K562 (cell line): ENCODE results near the gene RPP14. TPM values are rescaled to one million over a fixed set of nuclear protein-coding genes. Genes with fewer than 3 reads are reported as not detected.

ENCODE experiments used
- ATAC-seq: fragments of 200-7000 bp; cut with Tn5 transposase; 3 replicates; pipeline ENCODE4 v1.9.1; 2020; ENCODE audit warnings: moderate library complexity
- BruUV-seq: library from RNA; stranded (reverse); fragments of 400-500 nt; replicated peaks from 2 replicates; lab custom pipeline; 2021; lab: Mats Ljungman, UMichigan
- CTCF ChIA-PET: fragments of 300-600 bp; formaldehyde crosslinking; extraction: SDS; loops from one replicate; lab custom pipeline; 2021; ENCODE audit warnings: low intra/inter-chr PET ratio; lab: Yijun Ruan, JAX
- POLR2A ChIA-PET: fragments of 300-600, 350-650 bp; sonication (Branson Sonifier 250); formaldehyde crosslinking; extraction: SDS; loops from one replicate; lab custom pipeline; 2021; ENCODE audit warnings: antibody characterized with exemption, inconsistent platforms; lab: Yijun Ruan, JAX
- DNase-seq, 4 experiments: peaks; one replicate each; pipeline versions ENCODE4 v3.0.0 to v3.0.0-alpha.2; 2011 to 2018; ENCODE audit warnings: low spot score in 3 of 4, mixed read lengths in 3 of 4; ENCODE audit errors: extremely low read depth in 1 of 4
- FAIRE-seq: peaks from 2 replicates; lab custom pipeline; 2011; peaks lifted over from hg19 to GRCh38; lab: Jason Lieb, UNC
- H2AFZ ChIP-seq: 2 replicates; pipeline ENCODE4 v1.6.0; 2011; ENCODE audit warnings: low read depth, low read length, control low read depth, inconsistent platforms
- H3K27ac ChIP-seq: fragments of 200-600 bp; 3 replicates; pipeline ENCODE4 v1.8.0; 2011; ENCODE audit warnings: low read depth, mild to moderate bottlenecking, control low read depth, inconsistent platforms, low read length, moderate library complexity, mixed read lengths; ENCODE audit errors: extremely low read depth
- H3K27me3 ChIP-seq, 2 experiments: fragments of 300-600 bp in 1 of 2; 2 replicates in 1 of 2; 3 replicates in 1 of 2; pipeline versions ENCODE4 v1.6.0 to v1.8.0; 2011; ENCODE audit warnings: inconsistent platforms in 2 of 2, low read length in 2 of 2, mild to moderate bottlenecking in 1 of 2, mixed read lengths in 1 of 2, moderate library complexity in 1 of 2; ENCODE audit not compliant: control insufficient read depth in 2 of 2, insufficient read depth in 2 of 2
- H3K36me3 ChIP-seq: fragments of 300-600 bp; 3 replicates; pipeline ENCODE4 v1.8.0; 2011; ENCODE audit warnings: mild to moderate bottlenecking, low read length, inconsistent platforms; ENCODE audit not compliant: control insufficient read depth, insufficient read depth
- H3K4me1 ChIP-seq, 2 experiments: fragments of 200-600 bp in 1 of 2; replicated peaks in 1 of 2; 2 replicates in 1 of 2; 3 replicates in 1 of 2; pipeline versions ENCODE4 v1.5.1 to v1.8.0; 2011; ENCODE audit warnings: inconsistent platforms in 2 of 2, low read length in 2 of 2, mild to moderate bottlenecking in 1 of 2, mixed read lengths in 1 of 2, moderate library complexity in 1 of 2; ENCODE audit not compliant: control insufficient read depth in 2 of 2, insufficient read depth in 2 of 2
- H3K4me2 ChIP-seq: 2 replicates; pipeline ENCODE4 v1.6.1; 2011; ENCODE audit warnings: low read length, control low read depth, inconsistent platforms, mixed read lengths; ENCODE audit not compliant: insufficient read depth
- H3K4me3 ChIP-seq: fragments of 200-600 bp; sonication (generic), shearing (Covaris generic); 2 replicates; pipeline ENCODE4 v1.5.1; 2016; ENCODE audit warnings: control low read depth, inconsistent platforms
- H3K79me2 ChIP-seq: fragments of 200-600 bp; 3 replicates; pipeline ENCODE4 v1.8.0; 2011; ENCODE audit warnings: low read length, inconsistent platforms; ENCODE audit not compliant: control insufficient read depth, insufficient read depth
- H3K9ac ChIP-seq, 2 experiments: 2 replicates each; pipeline versions ENCODE4 v1.6.0 to v1.6.1; 2011; ENCODE audit warnings: low read depth in 2 of 2, low read length in 2 of 2, control low read depth in 1 of 2, inconsistent platforms in 1 of 2, mild to moderate bottlenecking in 1 of 2, mixed read lengths in 1 of 2; ENCODE audit not compliant: insufficient read depth in 1 of 2
- H3K9me1 ChIP-seq: one replicate; pipeline ENCODE4 v1.6.0; 2011; ENCODE audit warnings: inconsistent platforms, mild to moderate bottlenecking, low read length, moderate library complexity; ENCODE audit not compliant: control insufficient read depth, insufficient read depth
- H3K9me3 ChIP-seq: replicated peaks from 2 replicates; pipeline ENCODE4 v1.5.1; 2011; ENCODE audit warnings: low read depth, low read length, inconsistent platforms; ENCODE audit not compliant: control insufficient read depth, insufficient read depth
- H4K20me1 ChIP-seq: replicated peaks from 2 replicates; pipeline ENCODE4 v1.6.1; 2011; ENCODE audit warnings: low read length, inconsistent platforms, mixed read lengths; ENCODE audit not compliant: control insufficient read depth, insufficient read depth
- ARHGAP35 ChIP-seq: fragments of 450-650 bp; IDR thresholded peaks from 2 replicates; pipeline ENCODE4 v1.6.1; 2018; ENCODE audit not compliant: partially characterized antibody
- DPF2 ChIP-seq: fragments of 450-650 bp; IDR thresholded peaks from 2 replicates; pipeline ENCODE4 v1.6.1; 2016
- GATA2 ChIP-seq: sonication (generic); formaldehyde crosslinking; IDR thresholded peaks from 2 replicates; pipeline ENCODE4 v1.4.0; 2020; ENCODE audit warnings: mild to moderate bottlenecking, missing genetic modification reagents
- ILF3 ChIP-seq: fragments of 450-650 bp; IDR thresholded peaks from 2 replicates; pipeline ENCODE4 v1.6.1; 2018; ENCODE audit warnings: antibody characterized with exemption, mild to moderate bottlenecking, moderate library complexity, borderline replicate concordance
- NFE2 ChIP-seq: IDR thresholded peaks from 2 replicates; pipeline ENCODE4 v1.6.1; 2014; ENCODE audit warnings: antibody characterized with exemption, low read depth
- PML ChIP-seq: IDR thresholded peaks from 2 replicates; pipeline ENCODE4 v1.6.1; 2012; ENCODE audit warnings: low read length, inconsistent platforms
- POLR3A ChIP-seq: IDR thresholded peaks from 2 replicates; pipeline ENCODE4 v1.6.1; 2011; ENCODE audit warnings: borderline replicate concordance, mild to moderate bottlenecking, moderate library complexity; ENCODE audit not compliant: insufficient read length, insufficient read depth; ENCODE audit errors: extremely low read depth
- RNF2 ChIP-seq: sonication (generic); IDR thresholded peaks from 2 replicates; pipeline ENCODE4 v1.6.1; 2016
- TAF9B ChIP-seq: fragments of 450-650 bp; IDR thresholded peaks from 2 replicates; pipeline ENCODE4 v1.6.1; 2018; ENCODE audit warnings: mild to moderate bottlenecking; ENCODE audit not compliant: partially characterized antibody
- TARDBP ChIP-seq: fragments of 450-650 bp; IDR thresholded peaks from 2 replicates; pipeline ENCODE4 v1.6.1; 2016
- ZNF217 ChIP-seq: sonication (generic); formaldehyde crosslinking; IDR thresholded peaks from 2 replicates; pipeline ENCODE4 v1.8.0; 2022; ENCODE audit warnings: mild to moderate bottlenecking, missing genetic modification reagents
- ZNF77 ChIP-seq: fragments of 250-450 bp; sonication (Bioruptor Pico); IDR thresholded peaks from 2 replicates; pipeline ENCODE4 v1.5.0; 2020
- WGBS: fragments of 100-300 bp; shearing (Covaris generic); methylation state at CpG from one replicate; pipeline ENCODE4 v1.1.6; 2016; ENCODE audit warnings: low coverage, mixed read lengths; ENCODE audit not compliant: insufficient coverage; ENCODE audit errors: missing lambda C conversion rate; 5-methylcytosine and 5-hydroxymethylcytosine counted together
- in situ Hi-C: fragments of 300-500 bp; cut with MboI; formaldehyde crosslinking; loops from 4 replicates; pipeline ENCODE4 v1.15.0; 2018; ENCODE audit warnings: inconsistent platforms, mixed read lengths
- intact Hi-C: fragments of 100-400 bp; cut with micrococcal nuclease; formaldehyde crosslinking; loops from 2 replicates; pipeline ENCODE4 v1.14.2; 2022
- polyA plus RNA-seq, 8 experiments: library from polyadenylated mRNA; depleted of rRNA in 4 of 8; stranded (reverse) in 5 of 8; unstranded in 3 of 8; fragments of >200 nt; fragmentation: Nextera tagmentation in 2 of 8; fragmentation: Illumina TruSeq in 1 of 8; extraction: Ambion mirVana in 2 of 8; extraction: Trizol in 1 of 8; gene quantifications; 2 replicates each; pipeline versions ENCODE4 v1.2.1 to v1.2.3, GENCODE V29; 2011 to 2014; ENCODE audit warnings: inconsistent platforms in 1 of 8, missing spikeins in 1 of 8
- total RNA-seq, 7 experiments: library from RNA; depleted of rRNA in 6 of 7; stranded (reverse); fragments of >200 nt in 6 of 7; fragmentation: Illumina TruSeq in 2 of 7; extraction: Trizol in 2 of 7; gene quantifications; 2 replicates each; pipeline versions ENCODE4 v1.2.1 to v1.2.3, GENCODE V29; 2011 to 2021; ENCODE audit warnings: low replicate concordance in 1 of 7
- TF ChIP-seq, protein P1 (sequence below), 2 experiments: fragments of 150-350 bp in 1 of 2; IDR thresholded peaks; 2 replicates each; pipeline ENCODE4 v1.6.1; 2012 to 2016; ENCODE audit warnings: low read depth in 2 of 2, low read length in 2 of 2, mild to moderate bottlenecking in 1 of 2, moderate library complexity in 1 of 2
- TF ChIP-seq, protein P2 (sequence below), 2 experiments: IDR thresholded peaks; 2 replicates each; pipeline ENCODE4 v1.6.1; 2012; ENCODE audit warnings: improper control_type of control experiment in 2 of 2, low read depth in 2 of 2, low read length in 2 of 2, borderline replicate concordance in 1 of 2
- TF ChIP-seq, protein P3 (sequence below): fragments of 450-650 bp; IDR thresholded peaks from 2 replicates; pipeline ENCODE4 v1.7.0; 2016; ENCODE audit warnings: borderline replicate concordance

Gene RPP14
- total and polyA plus RNA-seq, 9 of the 15 experiments (the other 6 are each of a cell fraction or from before 2014, with no cell fraction given): 13.5 to 20.8 (median 15.4) TPM

DNA sequence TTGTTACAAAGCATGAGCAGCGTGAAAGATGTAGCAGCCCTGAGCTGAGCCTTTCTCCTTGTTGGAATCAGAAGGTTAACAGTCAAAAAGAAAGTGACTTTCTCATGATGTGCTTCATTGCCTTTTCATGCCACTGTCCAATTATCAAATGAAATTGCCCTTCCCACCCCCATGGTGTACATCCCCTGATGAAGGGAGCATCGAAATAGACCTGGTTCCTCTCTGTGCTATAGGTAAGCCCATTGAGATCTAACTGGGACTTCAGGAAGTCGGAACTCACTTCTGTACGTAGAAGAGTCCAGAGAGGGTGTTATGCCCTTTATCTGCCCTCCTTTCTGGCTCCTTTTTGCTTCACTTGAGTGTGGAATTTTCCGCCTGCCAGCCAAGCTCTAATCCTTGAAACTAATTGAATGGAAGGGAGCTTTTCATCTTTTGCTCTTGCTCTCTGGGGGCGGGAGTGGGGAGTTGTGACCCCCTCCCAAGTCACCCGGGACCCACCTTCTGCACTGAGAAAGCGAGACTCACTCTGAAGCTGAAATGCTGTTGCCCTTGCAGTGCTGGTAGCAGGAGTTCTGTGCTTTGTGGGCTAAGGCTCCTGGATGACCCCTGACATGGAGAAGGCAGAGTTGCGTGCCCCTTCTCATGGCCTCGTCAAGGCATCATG is 47.5 kb upstream of the RPP14 start:
- ChIA-PET CTCF (no interaction called here), POLR2A (interaction anchor here (1.4 kb wide), 1 partner anchor 9 kb away, joined by 3 read pairs; no protein-coding TSS in a partner anchor)
- DNase-seq (no peak), FAIRE-seq (no peak), ATAC-seq (no peak)
- Histone ChIP-seq H3K4me1 (no peaks in the 10 kb centered on the region), H3K4me3 (no peak overlapping the region), H3K9me3 (no peaks in the 10 kb centered on the region), H2AFZ (no peak overlapping the region), H3K79me2 (no peaks in the 10 kb centered on the region), H3K27ac (no peak overlapping the region), H3K4me2 (no peak overlapping the region), H3K9ac (no peak overlapping the region), H3K27me3 (no peaks in the 10 kb centered on the region), H4K20me1 (0 out of 2 replicates have a peak, but pooled peaks cover 2% of the 10 kb centered on the region), H3K9me1 (no peaks in the 10 kb centered on the region), H3K36me3 (no peaks in the 10 kb centered on the region)
- in situ Hi-C loops (no loop called here), intact Hi-C loops (no loop called here)
- BruUV-seq: no TSS peak
- 43% methylated on average over 4 of the region's 10 CpGs for WGBS
- no peak for TF ChIP-seq ZNF217 (CRISPR knock-in tag)
- TF ChIP-seq ZNF77: no peak
- TF ChIP-seq RNF2: no peak
- TF ChIP-seq ARHGAP35: no peak
- no peak for TF ChIP-seq TAF9B
- no peak for TF ChIP-seq PML
- TF ChIP-seq ILF3: no peak
- TF ChIP-seq, protein P1, sequence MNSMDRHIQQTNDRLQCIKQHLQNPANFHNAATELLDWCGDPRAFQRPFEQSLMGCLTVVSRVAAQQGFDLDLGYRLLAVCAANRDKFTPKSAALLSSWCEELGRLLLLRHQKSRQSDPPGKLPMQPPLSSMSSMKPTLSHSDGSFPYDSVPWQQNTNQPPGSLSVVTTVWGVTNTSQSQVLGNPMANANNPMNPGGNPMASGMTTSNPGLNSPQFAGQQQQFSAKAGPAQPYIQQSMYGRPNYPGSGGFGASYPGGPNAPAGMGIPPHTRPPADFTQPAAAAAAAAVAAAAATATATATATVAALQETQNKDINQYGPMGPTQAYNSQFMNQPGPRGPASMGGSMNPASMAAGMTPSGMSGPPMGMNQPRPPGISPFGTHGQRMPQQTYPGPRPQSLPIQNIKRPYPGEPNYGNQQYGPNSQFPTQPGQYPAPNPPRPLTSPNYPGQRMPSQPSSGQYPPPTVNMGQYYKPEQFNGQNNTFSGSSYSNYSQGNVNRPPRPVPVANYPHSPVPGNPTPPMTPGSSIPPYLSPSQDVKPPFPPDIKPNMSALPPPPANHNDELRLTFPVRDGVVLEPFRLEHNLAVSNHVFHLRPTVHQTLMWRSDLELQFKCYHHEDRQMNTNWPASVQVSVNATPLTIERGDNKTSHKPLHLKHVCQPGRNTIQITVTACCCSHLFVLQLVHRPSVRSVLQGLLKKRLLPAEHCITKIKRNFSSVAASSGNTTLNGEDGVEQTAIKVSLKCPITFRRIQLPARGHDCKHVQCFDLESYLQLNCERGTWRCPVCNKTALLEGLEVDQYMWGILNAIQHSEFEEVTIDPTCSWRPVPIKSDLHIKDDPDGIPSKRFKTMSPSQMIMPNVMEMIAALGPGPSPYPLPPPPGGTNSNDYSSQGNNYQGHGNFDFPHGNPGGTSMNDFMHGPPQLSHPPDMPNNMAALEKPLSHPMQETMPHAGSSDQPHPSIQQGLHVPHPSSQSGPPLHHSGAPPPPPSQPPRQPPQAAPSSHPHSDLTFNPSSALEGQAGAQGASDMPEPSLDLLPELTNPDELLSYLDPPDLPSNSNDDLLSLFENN (IDR thresholded peaks at IDR 0.05; ENCODE audit: low read depth in 2 of 2, low read length in 2 of 2): no peak
- TF ChIP-seq POLR3A: no peak
- TF ChIP-seq GATA2: no peak
- no peak for TF ChIP-seq TARDBP
- TF ChIP-seq, protein P2, sequence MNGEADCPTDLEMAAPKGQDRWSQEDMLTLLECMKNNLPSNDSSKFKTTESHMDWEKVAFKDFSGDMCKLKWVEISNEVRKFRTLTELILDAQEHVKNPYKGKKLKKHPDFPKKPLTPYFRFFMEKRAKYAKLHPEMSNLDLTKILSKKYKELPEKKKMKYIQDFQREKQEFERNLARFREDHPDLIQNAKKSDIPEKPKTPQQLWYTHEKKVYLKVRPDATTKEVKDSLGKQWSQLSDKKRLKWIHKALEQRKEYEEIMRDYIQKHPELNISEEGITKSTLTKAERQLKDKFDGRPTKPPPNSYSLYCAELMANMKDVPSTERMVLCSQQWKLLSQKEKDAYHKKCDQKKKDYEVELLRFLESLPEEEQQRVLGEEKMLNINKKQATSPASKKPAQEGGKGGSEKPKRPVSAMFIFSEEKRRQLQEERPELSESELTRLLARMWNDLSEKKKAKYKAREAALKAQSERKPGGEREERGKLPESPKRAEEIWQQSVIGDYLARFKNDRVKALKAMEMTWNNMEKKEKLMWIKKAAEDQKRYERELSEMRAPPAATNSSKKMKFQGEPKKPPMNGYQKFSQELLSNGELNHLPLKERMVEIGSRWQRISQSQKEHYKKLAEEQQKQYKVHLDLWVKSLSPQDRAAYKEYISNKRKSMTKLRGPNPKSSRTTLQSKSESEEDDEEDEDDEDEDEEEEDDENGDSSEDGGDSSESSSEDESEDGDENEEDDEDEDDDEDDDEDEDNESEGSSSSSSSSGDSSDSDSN (IDR thresholded peaks at IDR 0.05; ENCODE audit: borderline replicate concordance in 1 of 2, low read depth in 2 of 2, low read length in 2 of 2): no peak
- no peak for TF ChIP-seq DPF2
- TF ChIP-seq NFE2: no peak
- TF ChIP-seq, protein P3, sequence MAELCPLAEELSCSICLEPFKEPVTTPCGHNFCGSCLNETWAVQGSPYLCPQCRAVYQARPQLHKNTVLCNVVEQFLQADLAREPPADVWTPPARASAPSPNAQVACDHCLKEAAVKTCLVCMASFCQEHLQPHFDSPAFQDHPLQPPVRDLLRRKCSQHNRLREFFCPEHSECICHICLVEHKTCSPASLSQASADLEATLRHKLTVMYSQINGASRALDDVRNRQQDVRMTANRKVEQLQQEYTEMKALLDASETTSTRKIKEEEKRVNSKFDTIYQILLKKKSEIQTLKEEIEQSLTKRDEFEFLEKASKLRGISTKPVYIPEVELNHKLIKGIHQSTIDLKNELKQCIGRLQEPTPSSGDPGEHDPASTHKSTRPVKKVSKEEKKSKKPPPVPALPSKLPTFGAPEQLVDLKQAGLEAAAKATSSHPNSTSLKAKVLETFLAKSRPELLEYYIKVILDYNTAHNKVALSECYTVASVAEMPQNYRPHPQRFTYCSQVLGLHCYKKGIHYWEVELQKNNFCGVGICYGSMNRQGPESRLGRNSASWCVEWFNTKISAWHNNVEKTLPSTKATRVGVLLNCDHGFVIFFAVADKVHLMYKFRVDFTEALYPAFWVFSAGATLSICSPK: no peak
